HEK293 (cell line): ENCODE data around the gene ABCA3.

Source experiments
- CTCF ChIA-PET: fragments of 350-600 bp; formaldehyde crosslinking; extraction: SDS; loops from one replicate; lab custom pipeline; 2021; ENCODE audit warnings: antibody characterized with exemption; lab: Yijun Ruan, JAX
- POLR2A ChIA-PET: fragments of 300-600 bp; formaldehyde crosslinking; extraction: SDS; loops from one replicate; lab custom pipeline; 2020; ENCODE audit warnings: antibody characterized with exemption, inconsistent platforms; lab: Yijun Ruan, JAX
- H3K27ac ChIP-seq: fragments of 200-500 bp; sonication (Bioruptor generic); 2 replicates; pipeline ENCODE4 v1.5.1; 2014; ENCODE audit warnings: low read depth, low read length, control low read depth, inconsistent platforms; ENCODE audit errors: extremely low read depth
- H3K36me3 ChIP-seq, 2 experiments: fragments of 200-500 bp in 1 of 2; sonication (Bioruptor generic) in 1 of 2; 1 replicate in 1 of 2; 2 replicates in 1 of 2; pipeline ENCODE4 v1.5.1; 2014 to 2017; ENCODE audit warnings: inconsistent platforms in 2 of 2, low read length in 2 of 2; ENCODE audit not compliant: control insufficient read depth in 2 of 2, insufficient read depth in 1 of 2
- H3K4me1 ChIP-seq: fragments of 200-500 bp; sonication (Bioruptor generic); 2 replicates; pipeline ENCODE4 v1.5.1; 2014; ENCODE audit warnings: mild to moderate bottlenecking, low read length, inconsistent platforms; ENCODE audit not compliant: control insufficient read depth, insufficient read depth
- H3K4me3 ChIP-seq: 2 replicates; pipeline ENCODE4 v1.5.1; 2011; ENCODE audit warnings: low read depth, mild to moderate bottlenecking, control low read depth, low read length, moderate library complexity
- H3K9me3 ChIP-seq: fragments of 200-500 bp; sonication (Bioruptor generic); 2 replicates; pipeline ENCODE4 v1.5.1; 2014; ENCODE audit warnings: low read depth, low read length, inconsistent platforms; ENCODE audit not compliant: control insufficient read depth, insufficient read depth
- AEBP2 ChIP-seq: fragments of 450-650 bp; formaldehyde crosslinking; IDR thresholded peaks from 2 replicates; pipeline ENCODE4 v1.5.1; 2016; ENCODE audit warnings: missing biosample characterization, missing genetic modification characterization, borderline replicate concordance
- ATF2 ChIP-seq: fragments of 450-650 bp; formaldehyde crosslinking; IDR thresholded peaks from 2 replicates; pipeline ENCODE4 v1.5.1; 2016; ENCODE audit warnings: missing biosample characterization, missing genetic modification characterization, low read depth
- EGR2 ChIP-seq: fragments of 450-650 bp; formaldehyde crosslinking; IDR thresholded peaks from 2 replicates; pipeline ENCODE4 v1.5.1; 2016; ENCODE audit warnings: low read depth, missing biosample characterization, missing genetic modification characterization
- FEZF1 ChIP-seq: fragments of 450-650 bp; formaldehyde crosslinking; IDR thresholded peaks from 2 replicates; pipeline ENCODE4 v1.5.1; 2016; ENCODE audit warnings: missing biosample characterization, missing genetic modification characterization
- HIC1 ChIP-seq: fragments of 450-650 bp; formaldehyde crosslinking; IDR thresholded peaks from 2 replicates; pipeline ENCODE4 v1.5.1; 2016; ENCODE audit warnings: missing biosample characterization, missing genetic modification characterization
- HOXC10 ChIP-seq: sonication (generic); formaldehyde crosslinking; IDR thresholded peaks from 2 replicates; pipeline ENCODE4 v1.8.1; 2023; ENCODE audit warnings: mild to moderate bottlenecking, missing genetic modification reagents
- KLF1 ChIP-seq: fragments of 450-650 bp; formaldehyde crosslinking; IDR thresholded peaks from 2 replicates; pipeline ENCODE4 v1.5.1; 2016; ENCODE audit warnings: missing biosample characterization, missing genetic modification characterization
- KLF9 ChIP-seq: fragments of 450-650 bp; formaldehyde crosslinking; IDR thresholded peaks from 2 replicates; pipeline ENCODE4 v1.5.1; 2016; ENCODE audit warnings: missing biosample characterization, missing genetic modification characterization, low read depth
- OSR2 ChIP-seq: fragments of 450-650 bp; formaldehyde crosslinking; IDR thresholded peaks from 2 replicates; pipeline ENCODE4 v1.5.1; 2016; ENCODE audit warnings: missing biosample characterization, missing genetic modification characterization
- SETDB1 ChIP-seq: IDR thresholded peaks from one replicate; pipeline ENCODE4 v1.6.1; 2017; ENCODE audit warnings: mild to moderate bottlenecking, low read length, moderate library complexity, mixed read lengths; ENCODE audit not compliant: insufficient read length
- ZFHX2 ChIP-seq: fragments of 450-650 bp; formaldehyde crosslinking; conservative IDR thresholded peaks from 2 replicates; pipeline ENCODE4 v1.5.1; 2016; ENCODE audit warnings: missing biosample characterization, missing genetic modification characterization
- ZFP3 ChIP-seq: fragments of 450-650 bp; formaldehyde crosslinking; IDR thresholded peaks from 2 replicates; pipeline ENCODE4 v1.5.1; 2016; ENCODE audit warnings: low read depth, missing biosample characterization, missing genetic modification characterization
- ZIC2 ChIP-seq: fragments of 450-650 bp; formaldehyde crosslinking; IDR thresholded peaks from 2 replicates; pipeline ENCODE4 v1.5.1; 2016; ENCODE audit warnings: missing biosample characterization, missing genetic modification characterization
- ZNF112 ChIP-seq: fragments of 450-650 bp; formaldehyde crosslinking; IDR thresholded peaks from 2 replicates; pipeline ENCODE4 v1.5.0; 2017; ENCODE audit warnings: missing biosample characterization, missing genetic modification characterization
- ZNF121 ChIP-seq: fragments of 450-650 bp; formaldehyde crosslinking; IDR thresholded peaks from 2 replicates; pipeline ENCODE4 v1.5.1; 2016; ENCODE audit warnings: missing biosample characterization, missing genetic modification characterization
- ZNF2 ChIP-seq: fragments of 450-650 bp; formaldehyde crosslinking; IDR thresholded peaks from 2 replicates; pipeline ENCODE4 v1.5.1; 2016; ENCODE audit warnings: missing biosample characterization, missing genetic modification characterization
- ZNF239 ChIP-seq: fragments of 450-650 bp; formaldehyde crosslinking; IDR thresholded peaks from 2 replicates; pipeline ENCODE4 v1.5.1; 2016; ENCODE audit warnings: missing biosample characterization, missing genetic modification characterization
- ZNF274 ChIP-seq, 2 experiments: fragments of 200-500 bp in 1 of 2; fragments of 450-650 bp in 1 of 2; sonication (Bioruptor generic) in 1 of 2; formaldehyde crosslinking in 1 of 2; IDR thresholded peaks; 2 replicates each; pipeline versions ENCODE4 v1.5.1 to v1.6.1; 2014 to 2016; ENCODE audit warnings: borderline replicate concordance in 1 of 2, inconsistent platforms in 1 of 2, low read length in 1 of 2, missing biosample characterization in 1 of 2, missing genetic modification characterization in 1 of 2
- ZNF324 ChIP-seq: fragments of 450-650 bp; formaldehyde crosslinking; IDR thresholded peaks from 2 replicates; pipeline ENCODE4 v1.5.1; 2016; ENCODE audit warnings: missing biosample characterization, missing genetic modification characterization
- ZNF354C ChIP-seq: fragments of 450-650 bp; formaldehyde crosslinking; IDR thresholded peaks from 2 replicates; pipeline ENCODE4 v1.5.1; 2016; ENCODE audit warnings: missing biosample characterization, missing genetic modification characterization, low read depth, borderline replicate concordance
- ZNF585B ChIP-seq: fragments of 450-650 bp; formaldehyde crosslinking; IDR thresholded peaks from 2 replicates; pipeline ENCODE4 v1.5.1; 2016; ENCODE audit warnings: missing biosample characterization, missing genetic modification characterization
- ZNF623 ChIP-seq: fragments of 450-650 bp; formaldehyde crosslinking; IDR thresholded peaks from 2 replicates; pipeline ENCODE4 v1.5.1; 2016; ENCODE audit warnings: missing biosample characterization, missing genetic modification characterization
- ZNF639 ChIP-seq: fragments of 450-650 bp; formaldehyde crosslinking; IDR thresholded peaks from 2 replicates; pipeline ENCODE4 v1.5.1; 2016; ENCODE audit warnings: missing biosample characterization, missing genetic modification characterization
- ZNF670 ChIP-seq: fragments of 450-650 bp; formaldehyde crosslinking; IDR thresholded peaks from 2 replicates; pipeline ENCODE4 v1.5.1; 2016; ENCODE audit warnings: missing biosample characterization, missing genetic modification characterization, low read depth
- ZNF677 ChIP-seq: fragments of 450-650 bp; IDR thresholded peaks from 2 replicates; pipeline ENCODE4 v1.5.0; 2018; ENCODE audit warnings: missing biosample characterization, mild to moderate bottlenecking, missing genetic modification characterization, moderate library complexity

The ABCA3 gene

GRCh38 chr16:2246301-2246885 is 94.1 kb downstream of the ABCA3 start (continued):
- TF ChIP-seq ATF2 (tag by site-specific recombination): no peak
- TF ChIP-seq SETDB1: no peak
- TF ChIP-seq ZNF639: no peak

- H3K27ac ChIP-seq: no peak overlapping the region
- H3K9me3 ChIP-seq: no peaks in the 10 kb centered on the region
- no peak for TF ChIP-seq ZNF354C (tag by site-specific recombination)
- TF ChIP-seq ZNF121 (tag by site-specific recombination): peak; percentile 95
- TF ChIP-seq KLF1 (tag by site-specific recombination): 0 out of 2 replicates have a peak, but pooled peaks have one; percentile 22
- H3K4me1 ChIP-seq: no peaks in the 10 kb centered on the region
- no peak overlapping the region for H3K4me3 ChIP-seq
- peaks cover 22 to 58% of the 10 kb centered on the region in 2 experiments; a peak in 2 of 3 replicates for H3K36me3 ChIP-seq
- ChIA-PET CTCF (no interaction called here), POLR2A (interaction anchor here (1.1 kb wide), 1 partner anchor 19 kb away, joined by 3 read pairs; no protein-coding TSS in a partner anchor)
These were observed 95.4 kb downstream of the ABCA3 start for GRCh38 chr16:2244926-2245795.

- Histone ChIP-seq H3K4me3 (no peak overlapping the region), H3K4me1 (no peaks in the 10 kb centered on the region), H3K9me3 (no peaks in the 10 kb centered on the region), H3K36me3 (peaks cover 19 to 63% of the 10 kb centered on the region in 2 experiments; a peak in 2 of 3 replicates), H3K27ac (no peak overlapping the region)
- ChIA-PET CTCF (interaction anchor here (0.7 kb wide), 1 partner anchor 915 kb away, joined by 5 read pairs; no protein-coding TSS in a partner anchor), POLR2A (interaction anchor here (1.1 kb wide), 1 partner anchor 18 kb away, joined by 3 read pairs; no protein-coding TSS in a partner anchor)
- no peak for TF ChIP-seq OSR2 (tag by site-specific recombination)
- TF ChIP-seq EGR2 (tag by site-specific recombination): 0 out of 2 replicates have a peak, but pooled peaks have one; percentile 23
- no peak for TF ChIP-seq ZNF112 (tag by site-specific recombination)
- no peak for TF ChIP-seq ZNF239 (tag by site-specific recombination)
- no peak for TF ChIP-seq ZNF670 (tag by site-specific recombination)
- TF ChIP-seq KLF9 (tag by site-specific recombination): 0 out of 2 replicates have a peak, but pooled peaks have one; percentile 31
- peak; percentile 74 for TF ChIP-seq ZIC2 (tag by site-specific recombination)
- TF ChIP-seq ZNF623 (tag by site-specific recombination): no peak
- no peak for TF ChIP-seq ZNF121 (tag by site-specific recombination)
- no peak for TF ChIP-seq HOXC10 (CRISPR knock-in tag)
- no peak for TF ChIP-seq ZNF324 (tag by site-specific recombination)
- no peak for TF ChIP-seq ZFP3 (tag by site-specific recombination)
- TF ChIP-seq ZNF2: no peak
- no peak for TF ChIP-seq ZNF677
- no peak for TF ChIP-seq AEBP2 (tag by site-specific recombination)
- TF ChIP-seq ZNF274 (IDR thresholded peaks at IDR 0.05; ENCODE audit: low read length): no peak
- no peak for TF ChIP-seq ZNF274 (tag by site-specific recombination; IDR thresholded peaks at IDR 0.05; ENCODE audit: borderline replicate concordance)
- no peak for TF ChIP-seq FEZF1 (tag by site-specific recombination)
- peak; percentile 55 for TF ChIP-seq ZFHX2 (tag by site-specific recombination)
- TF ChIP-seq ZNF585B (tag by site-specific recombination): no peak
- no peak for TF ChIP-seq HIC1 (tag by site-specific recombination)
These were observed 96.2 kb downstream of the ABCA3 start for GRCh38 chr16:2244301-2244700.
